Activated CD4-positive, alpha-beta T cell treated with anti-CD3 and anti-CD28 coated beads, Interleukin-2, amount 50 U/mL, for 1 hour (primary cell): ENCODE data around the gene PDE10A.
"Not testable (repeated sequence)": the region's sequence is repeated elsewhere in the genome, so short reads cannot be mapped to it uniquely, and the experiment has no call there.

ENCODE experiments used
- DNase-seq: peaks from one replicate; pipeline ENCODE4 v3.0.0-alpha.2; 2020

PDE10A gene

DNA sequence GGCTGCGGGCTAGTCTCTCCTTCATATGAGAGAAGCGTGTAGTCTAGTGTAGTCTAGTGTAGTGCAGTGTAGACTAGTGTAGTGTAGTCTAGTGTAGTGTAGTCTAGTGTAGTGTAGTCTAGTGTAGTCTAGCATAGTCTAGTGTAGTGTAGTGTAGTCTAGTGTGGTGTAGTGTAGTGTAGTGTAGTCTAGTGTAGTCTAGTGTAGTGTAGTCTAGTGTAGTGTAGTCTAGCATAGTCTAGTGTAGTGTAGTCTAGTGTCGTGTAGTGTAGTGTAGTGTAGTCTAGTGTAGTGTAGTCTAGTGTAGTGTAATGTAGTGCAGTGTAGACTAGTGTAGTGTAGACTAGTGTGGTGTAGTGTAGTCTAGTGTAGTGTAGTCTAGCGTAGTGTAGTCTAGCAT is 44.1 kb downstream of the PDE10A start:
- not testable (repeated sequence) for DNase-seq

DNA sequence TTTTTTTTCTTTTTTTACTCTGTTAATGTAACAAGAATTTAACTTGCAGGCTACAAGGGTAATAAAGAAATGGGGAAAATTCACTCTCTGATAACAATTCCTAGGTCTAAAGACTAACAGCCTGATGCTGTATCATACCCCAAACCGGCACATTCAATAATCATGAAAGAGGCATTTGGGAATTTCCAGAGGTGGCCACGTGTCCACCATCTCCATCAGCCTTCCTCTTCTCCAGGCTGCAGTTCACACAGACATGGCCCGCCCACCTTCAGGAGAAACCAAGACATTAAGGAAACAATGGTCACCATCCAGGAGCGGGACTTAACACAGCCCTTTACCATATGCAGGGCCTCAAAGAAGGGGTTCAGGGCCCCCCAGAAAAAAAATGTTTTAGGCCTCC is 44.8 kb downstream of the PDE10A start:
- no peak for DNase-seq

DNA sequence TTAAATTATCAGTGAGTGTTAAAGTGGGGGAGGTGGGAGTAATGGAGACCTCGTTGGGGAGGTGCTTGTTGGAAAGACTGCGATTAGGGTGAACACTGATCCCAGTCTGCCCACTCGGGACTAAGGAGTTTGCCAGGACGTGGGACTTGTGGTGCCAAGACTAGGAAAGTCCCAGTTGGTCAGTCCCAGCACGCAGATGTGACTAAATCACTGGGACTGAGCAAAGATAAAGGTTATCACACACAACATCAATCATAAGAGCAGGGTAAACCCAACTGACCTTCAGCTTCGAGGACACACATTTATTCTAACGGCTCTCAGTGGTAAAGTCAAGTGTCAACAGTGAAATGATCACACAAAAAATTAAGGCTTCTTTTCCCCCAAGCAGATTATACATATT is 45.5 kb downstream of the PDE10A start:
- DNase-seq = no peak

DNA sequence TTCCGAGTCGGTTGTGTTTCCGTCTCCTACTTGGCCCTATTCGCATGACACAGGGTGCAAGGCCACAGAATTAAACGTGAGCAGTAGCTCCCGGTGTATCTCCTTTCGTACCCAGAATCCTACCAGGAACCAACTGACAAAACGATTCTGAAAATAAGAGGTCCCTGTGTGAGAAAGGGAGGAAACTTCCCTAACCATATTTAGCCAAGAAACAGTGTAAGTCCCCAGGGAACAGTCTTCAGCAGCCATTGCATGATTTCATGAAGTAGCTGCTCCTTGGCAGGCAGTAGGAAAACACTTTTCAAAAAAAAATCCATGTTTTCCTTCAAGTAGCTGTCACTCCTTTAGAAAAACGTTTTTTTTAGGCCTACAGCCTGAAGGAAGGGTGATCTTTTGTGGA is 46.9 kb downstream of the PDE10A start:
- DNase-seq = no peak

DNA sequence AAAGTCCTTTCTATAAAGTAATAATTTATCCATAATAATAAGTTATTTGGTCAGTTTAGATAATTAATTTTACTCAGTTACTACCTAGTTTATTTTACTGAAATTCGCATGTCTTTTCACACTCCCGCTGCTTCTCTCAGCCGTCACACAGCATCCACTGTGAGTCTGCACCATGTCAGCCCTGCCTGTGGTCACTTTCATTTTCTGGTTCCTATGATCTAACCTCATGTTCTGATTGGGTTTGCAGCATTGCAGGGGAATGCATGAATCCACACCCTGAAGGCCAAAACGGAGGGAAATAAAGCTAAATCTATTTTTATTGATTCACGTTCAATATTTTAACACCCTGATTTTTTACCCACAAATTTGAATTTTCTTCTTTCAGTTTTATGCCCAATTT is 47.4 kb downstream of the PDE10A start:
- no peak for DNase-seq

DNA sequence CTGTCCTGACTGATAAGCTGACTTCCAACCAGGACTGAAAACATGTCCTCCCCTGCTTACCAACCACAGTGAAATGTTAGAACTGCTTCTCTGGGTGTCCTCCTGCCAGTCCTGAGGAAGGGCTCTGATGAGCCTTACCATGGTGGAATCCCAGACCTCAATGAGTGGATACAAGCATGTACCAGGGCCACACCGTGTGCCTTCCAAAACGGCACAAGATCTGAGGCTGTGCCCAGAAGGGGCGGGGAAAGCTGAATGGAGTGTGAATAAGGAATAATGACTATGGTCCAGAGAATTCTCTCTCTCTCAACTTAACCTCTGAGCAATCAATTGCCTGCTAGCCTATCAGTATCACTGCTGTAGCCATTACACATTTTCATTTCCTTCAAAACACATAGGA is 51.7 kb downstream of the PDE10A start:
- DNase-seq = no peak

DNA sequence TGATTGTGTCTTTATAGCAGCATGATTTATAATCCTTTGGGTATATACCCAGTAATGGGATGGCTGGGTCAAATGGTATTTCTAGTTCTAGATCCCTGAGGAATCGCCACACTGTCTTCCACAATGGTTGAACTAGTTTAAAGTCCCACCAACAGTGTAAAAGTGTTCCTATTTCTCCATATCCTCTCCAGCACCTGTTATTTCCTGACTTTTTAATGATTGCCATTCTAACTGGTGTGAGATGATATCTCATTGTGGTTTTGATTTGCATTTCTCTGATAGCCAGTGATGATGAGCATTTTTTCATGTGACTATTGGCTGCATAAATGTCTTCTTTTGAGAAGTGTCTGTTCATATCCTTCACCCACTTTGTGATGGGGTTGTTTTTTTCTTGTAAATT is 54.5 kb downstream of the PDE10A start:
- not testable (repeated sequence) for DNase-seq

DNA sequence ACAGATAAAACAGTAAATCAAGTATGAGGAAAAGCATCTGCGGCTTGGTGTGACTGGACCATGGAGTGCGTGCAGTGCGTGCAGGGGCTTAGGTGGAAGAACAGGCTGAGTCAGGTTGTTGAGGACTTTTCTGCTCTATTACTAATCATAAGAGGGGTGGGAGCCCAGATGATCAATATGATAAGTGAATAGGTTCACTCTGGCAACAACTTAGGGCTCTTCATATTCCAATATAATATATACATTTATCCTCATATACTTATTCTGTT is 56.4 kb downstream of the PDE10A start:
- no peak for DNase-seq

DNA sequence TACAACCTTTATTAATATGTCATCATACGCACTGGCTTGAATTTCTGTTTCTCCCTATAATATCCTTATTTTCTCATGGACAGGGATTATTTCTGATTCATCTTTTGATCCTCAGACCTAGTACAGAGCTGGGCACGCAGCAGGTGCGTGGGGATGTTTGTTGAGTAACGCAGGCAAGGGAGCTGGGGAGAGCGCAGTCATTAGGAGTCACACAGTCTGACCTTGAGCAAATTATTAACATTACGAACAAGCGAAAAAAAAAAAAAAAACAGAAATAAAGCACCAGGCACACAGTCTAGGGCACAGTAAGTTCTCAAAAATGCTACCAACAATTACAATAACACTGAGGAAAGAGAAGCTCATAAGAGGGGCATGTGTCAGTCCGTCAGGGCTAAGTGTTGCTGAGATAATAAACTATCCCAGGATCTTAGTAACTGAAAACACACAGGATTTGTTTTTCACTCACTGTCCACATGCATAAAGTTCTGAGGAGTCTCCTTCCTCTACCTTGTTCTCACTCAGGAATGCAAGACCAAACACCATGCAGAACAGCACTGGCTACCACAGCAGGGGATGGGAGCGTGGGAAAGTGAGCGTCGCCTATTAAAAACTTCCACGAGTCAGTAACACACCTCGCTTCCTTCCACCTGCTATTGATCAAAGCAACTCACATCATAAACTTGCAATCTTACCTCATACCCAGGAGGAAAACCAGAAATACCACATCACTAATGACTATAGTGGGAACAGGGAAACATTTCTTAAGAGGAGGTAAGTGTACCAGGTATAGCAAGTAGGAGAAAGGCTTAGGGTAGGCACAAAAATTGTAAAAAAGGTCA is 56.9 kb downstream of the PDE10A start:
- no peak for DNase-seq

DNA sequence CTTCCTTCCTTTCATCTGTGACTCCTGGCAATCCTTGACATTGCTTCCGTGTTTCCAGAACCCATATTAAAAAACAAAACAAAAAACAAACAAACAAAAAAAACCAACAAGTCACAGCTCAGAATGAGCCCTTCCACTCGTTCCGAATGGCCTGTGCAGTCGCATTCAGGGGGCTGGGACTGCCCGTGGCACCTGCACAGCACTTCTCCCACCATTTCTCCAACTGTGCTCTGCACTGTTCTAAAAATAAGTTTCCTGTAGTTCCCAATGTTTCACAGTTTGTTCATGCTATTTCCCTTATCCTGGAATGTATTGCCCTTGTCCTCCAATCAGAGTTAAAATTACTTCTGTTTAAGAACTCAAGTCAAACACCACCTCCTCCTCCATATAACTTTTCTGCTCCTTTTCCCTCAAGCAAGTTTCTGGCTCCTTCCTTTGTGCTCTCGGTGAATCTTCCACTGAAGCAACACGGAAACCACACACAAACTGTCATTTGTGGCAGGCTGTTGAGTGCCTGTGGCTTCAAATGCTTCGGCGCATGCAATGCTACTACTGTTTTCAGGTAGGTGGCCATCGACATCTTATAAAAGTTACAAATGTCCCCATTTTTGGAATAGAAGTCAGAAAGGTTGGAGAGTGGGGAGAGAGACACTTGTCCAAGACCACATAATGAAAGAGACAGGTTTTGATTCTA is 57.7 kb downstream of the PDE10A start:
- DNase-seq = no peak

DNA sequence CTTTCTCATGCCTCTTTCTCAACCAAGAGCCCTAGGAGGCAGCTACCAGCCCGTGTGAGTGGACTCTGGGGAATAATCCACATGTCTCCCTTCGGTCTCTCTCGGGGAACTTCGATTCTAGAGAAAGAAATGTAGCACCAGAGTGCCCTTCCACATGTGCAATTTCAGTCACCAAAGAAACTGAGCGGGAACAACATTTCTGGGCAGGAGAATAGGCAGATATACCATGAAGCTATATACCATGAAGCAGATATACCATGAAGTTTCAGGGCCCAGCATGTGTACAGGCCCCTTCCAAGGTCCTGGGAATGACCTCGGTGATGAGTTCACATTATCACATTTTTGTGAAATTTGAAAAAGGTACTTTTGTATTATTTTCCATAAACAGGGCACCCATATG is 60.8 kb downstream of the PDE10A start:
- DNase-seq = no peak

DNA sequence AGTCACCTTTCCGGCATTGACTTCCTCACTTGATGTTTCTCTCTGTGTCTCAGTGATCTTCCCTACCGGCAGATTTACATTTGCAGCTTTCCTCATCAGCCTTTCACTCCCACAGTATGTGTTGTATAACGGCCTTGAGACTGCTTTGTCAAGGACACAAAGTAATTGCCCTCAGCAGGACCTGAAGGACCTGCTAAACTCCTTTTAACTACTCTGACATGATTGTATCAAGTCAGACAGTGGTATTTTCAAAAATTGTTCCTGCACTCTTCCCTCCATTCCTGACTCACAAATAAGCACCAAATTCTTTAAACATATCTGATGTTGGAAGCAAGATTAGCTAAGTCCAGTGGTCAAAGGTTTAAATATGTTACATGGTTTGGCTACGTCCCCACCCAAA is 62.4 kb downstream of the PDE10A start:
- no peak for DNase-seq

DNA sequence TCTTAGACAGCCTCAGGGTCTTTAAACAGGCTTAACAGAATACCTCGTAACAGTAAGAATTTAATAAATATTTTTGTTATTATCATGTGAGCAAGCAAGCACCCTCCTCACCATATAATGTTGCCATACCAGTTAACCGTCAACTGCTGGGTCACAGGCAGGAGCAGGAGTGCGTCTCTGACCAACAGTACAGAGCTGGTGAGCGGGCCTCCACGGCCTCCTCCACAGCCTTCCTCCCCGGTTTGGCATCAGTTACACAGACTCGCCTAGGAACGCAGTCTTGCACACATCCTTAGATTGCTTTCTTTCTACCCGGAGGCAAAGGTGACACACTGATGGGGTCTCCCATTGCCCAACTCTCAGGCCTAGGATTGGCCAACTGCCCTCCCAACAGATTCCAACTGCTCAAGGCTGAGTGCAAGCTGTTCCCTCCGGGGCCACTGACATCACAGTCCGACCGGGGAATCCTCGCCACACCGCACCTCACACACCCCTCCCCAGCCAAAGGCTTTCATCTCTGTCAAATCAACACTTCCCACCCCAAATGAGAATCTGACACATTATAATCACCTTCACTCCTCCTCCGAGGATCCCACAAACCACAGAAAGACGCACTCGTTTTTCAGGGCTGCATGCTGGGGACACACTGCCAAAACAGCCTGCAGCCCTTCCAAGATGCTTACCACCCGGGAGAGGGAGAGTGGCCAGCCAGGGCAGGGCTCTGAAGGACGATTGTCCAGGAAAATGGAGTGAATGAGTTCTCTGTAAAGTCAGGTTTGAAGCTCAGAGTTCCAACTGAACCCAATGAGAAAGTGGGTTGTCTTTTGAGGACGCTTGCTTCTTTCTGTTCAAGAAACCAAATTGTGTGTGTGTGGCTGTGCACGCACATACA is 63.2 kb downstream of the PDE10A start:
- DNase-seq = no peak

DNA sequence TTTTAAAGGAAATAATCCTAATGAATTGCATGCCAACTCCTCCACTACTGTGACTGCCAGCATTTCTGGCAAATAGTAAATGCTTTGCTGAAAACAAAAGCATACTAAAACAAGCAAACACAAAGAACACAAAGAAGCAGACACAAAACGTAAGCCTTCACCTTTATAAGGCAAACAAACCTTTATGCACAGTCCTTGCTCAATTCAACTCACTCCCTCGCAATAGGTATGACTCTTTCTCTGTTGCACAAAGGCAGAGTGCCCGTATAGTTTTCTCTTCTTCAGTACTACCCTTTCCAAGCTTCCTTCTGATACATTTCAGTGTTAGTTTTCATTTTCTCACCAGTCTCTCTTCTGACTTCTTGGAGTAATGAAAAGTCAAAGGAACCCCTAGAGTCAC is 63.9 kb downstream of the PDE10A start:
- no peak for DNase-seq

DNA sequence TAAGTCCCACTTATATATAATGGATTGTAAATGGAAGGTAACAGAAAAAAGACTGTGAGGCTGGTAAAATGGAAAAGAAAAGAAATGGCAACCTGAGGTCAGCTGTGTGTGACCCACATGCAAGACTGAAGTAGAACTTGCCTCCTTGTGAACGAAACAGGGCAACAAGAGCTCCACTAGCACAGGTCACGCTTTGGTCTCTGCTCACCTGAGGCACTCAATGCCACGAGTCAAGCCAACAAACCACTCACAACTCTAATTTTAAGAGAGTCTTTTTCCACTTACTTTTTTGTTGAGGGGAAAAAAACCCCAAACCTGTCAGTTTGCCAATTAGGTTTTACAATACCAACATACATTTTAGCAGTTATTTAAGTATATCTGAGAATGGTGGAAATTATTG is 65.2 kb downstream of the PDE10A start:
- no peak for DNase-seq

DNA sequence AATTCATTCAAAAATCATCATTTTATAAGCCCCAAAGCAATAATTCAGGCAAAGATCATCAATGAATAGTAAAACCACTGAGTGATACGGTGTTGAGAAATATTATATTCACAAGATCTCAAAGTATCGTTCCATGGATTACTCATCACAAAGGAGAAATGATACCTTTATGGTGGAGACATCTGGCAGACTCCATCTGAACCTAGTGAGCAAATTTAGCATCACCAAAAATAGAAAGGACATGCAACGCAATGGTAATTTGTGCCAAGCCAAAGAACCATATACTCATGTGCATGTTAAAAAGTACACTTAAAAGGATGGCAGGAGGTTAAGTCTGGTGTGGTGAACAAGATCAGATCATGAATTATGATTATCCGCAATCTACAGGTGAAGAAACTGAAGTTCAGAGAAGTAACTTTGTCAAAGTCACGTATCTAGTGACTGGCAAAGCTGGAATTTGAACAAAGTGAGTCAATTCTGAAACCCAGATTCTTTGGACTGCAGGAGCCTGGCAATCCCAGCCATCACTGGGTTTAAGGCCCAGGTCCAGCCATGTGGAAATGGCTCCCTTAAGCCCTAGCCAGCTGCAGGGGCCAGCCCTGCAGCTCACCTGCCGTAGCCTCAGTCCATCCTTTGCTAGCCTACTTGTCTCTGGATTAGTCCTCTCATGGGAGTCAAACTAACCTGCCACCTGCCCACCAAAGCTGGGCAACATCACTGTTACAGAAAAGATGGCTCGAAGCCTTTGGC is 68.3 kb downstream of the PDE10A start:
- DNase-seq = no peak

DNA sequence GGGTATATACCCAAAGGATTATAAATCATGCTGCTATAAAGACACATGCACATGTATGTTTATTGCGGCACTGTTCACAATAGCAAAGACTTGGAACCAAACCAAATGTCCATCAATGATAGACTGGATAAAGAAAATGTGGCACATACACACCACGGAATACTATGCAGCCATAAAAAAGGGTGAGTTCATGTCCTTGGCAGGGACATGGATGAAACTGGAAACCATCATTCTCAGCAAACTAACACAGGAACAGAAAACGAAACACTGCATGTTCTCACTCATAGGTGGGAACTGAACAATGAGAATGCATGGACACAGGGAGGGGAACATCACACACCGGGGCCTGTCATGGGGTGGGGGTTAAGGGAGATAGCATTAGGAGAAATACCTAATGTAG is 70.1 kb downstream of the PDE10A start:
- DNase-seq = not testable (repeated sequence)

DNA sequence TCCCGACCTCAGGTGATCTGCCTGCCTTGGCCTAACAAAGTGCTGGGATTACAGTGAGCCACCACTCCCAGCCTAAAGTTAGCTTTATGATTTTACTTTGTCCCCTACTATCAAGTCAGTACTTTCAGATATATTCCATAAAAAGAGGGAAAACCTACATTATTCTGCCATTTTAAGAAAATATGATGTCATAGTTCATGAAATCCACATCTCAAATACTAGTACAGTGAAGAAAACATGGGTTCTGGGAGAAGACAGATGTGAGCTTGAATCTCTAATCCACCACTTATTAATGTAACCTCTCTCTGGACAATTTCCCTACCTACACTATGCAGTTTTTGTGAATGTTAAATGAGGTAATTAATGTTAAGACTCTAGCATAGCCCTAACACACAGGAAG is 74.5 kb downstream of the PDE10A start:
- no peak for DNase-seq

DNA sequence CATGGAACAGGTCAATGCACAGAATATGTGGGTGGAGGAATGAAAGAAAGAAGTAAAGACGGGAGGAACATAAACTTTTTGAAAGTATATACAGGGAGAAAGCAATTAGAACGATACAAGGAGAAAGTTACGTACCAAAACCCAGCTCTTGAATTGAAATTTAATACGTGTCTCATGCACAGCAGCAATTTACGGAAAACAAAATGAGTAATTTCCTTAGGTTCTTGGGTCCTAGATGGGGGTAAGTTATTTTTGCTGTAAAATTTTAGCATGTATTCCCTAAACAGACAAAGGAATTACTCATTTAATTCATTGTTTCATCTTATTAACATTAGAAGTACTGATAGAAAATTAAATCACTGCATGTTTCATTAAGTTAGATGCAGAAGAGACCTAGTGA is 75.8 kb downstream of the PDE10A start:
- DNase-seq = no peak

DNA sequence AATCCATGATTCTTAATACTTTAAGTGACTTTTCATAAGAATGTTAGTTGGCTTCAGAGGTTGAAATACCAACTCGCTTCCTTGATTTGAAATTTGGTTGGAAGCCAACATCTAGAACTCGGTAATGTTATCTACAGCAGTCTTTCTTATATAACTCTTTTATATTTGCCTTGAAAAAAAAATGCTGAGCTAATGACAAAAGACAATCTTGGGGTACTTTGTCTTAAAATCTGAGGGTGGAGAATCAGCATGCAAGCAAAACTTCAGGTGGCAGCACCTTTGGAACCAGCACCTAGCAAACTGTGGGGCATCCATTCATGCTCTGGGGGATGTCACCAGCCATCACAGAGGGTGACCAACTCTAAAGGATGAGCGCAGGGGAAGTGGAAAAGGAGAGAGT is 76.3 kb downstream of the PDE10A start:
- DNase-seq = no peak

DNA sequence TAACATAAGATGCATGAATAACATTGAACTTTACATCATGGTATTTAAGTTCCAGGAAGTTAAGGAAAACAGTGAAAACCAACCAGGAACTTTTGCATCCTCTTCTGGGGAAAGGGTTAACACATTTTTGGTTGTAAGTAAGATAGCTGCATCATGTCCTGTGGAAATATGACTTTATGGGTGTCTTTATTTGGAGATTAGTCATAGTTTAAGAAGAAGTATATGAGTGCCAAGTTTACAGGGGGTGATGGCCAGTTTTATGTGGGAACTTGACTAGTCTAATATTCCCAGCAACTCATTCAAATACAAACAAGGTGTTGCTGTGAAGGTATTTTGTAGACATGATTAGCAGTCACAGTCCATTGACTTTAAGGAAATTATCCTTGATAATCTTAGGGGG is 78.0 kb downstream of the PDE10A start:
- no peak for DNase-seq

DNA sequence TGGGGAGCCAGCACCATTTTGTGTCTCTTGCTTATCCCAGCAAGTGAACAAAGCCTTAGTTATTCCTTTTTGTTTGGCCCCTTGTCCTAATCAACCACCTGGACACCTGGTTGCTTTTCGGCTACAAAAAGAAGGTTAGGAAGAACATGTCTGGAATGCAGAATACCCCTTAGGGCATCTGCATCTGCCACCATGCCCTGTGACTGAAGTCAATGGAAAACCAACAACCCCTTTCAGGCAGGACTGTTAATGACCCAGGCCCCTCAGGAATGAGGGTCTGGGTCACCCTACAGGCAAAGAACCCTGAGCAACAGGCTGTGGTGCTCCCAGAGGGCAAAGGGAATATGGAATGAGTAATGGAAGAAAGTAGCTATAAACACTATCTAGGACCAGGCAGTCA is 78.5 kb downstream of the PDE10A start:
- DNase-seq = no peak

DNA sequence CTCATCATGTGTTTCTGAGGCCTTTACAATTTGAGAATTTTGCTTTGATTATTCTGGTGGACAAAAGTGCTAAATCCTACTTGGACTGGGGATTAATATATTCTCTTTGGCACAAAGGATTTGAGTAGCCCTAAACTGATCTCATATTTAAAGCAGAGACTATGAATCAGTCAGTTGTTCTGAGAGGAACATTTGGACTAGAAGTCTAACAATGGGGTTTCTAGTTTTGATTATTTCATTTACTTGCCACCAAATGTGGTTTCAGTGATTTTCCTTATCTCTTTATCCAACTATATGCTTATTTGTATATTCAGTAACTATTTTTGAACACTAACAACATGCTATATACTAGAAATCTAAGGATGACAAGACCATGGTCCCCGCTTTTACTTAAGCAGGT is 81.4 kb downstream of the PDE10A start:
- DNase-seq = no peak
